Measurements from ENCODE around the gene TMEM235.

DNA sequence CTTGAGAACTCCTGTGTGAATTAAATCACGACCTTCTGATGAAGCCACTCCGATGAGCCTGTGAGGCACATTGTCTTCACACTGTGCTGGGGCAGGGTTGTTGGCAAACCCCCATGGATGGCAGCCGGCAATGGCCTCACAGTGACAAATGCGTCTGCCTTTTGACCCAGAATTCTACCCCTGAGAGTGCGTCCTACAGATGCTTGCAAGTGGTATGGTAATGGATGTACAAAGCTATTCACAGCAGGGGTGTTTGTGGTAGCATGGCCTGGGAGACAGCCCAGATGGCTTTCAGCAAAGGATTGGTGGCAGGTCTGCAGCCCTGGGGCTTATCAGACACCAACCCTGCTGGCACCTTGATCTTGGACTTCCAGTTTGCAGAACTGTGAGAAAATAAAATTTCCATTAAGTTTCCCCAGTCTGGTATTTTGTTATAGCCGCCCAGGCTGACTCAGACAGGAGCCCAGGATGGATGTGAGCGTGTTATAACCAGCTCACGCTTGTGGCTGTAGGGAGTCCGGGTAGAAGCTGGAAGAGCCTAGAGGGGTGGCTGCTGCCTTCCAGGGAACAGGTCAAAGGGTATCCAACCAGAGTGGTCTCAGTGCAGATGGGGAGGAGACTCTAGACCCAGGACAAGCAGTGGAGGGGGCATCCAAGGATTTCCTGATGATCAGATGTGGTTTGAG, 34.1 kb upstream of the TMEM235 start:
- TF ChIP-seq, protein P1, sequence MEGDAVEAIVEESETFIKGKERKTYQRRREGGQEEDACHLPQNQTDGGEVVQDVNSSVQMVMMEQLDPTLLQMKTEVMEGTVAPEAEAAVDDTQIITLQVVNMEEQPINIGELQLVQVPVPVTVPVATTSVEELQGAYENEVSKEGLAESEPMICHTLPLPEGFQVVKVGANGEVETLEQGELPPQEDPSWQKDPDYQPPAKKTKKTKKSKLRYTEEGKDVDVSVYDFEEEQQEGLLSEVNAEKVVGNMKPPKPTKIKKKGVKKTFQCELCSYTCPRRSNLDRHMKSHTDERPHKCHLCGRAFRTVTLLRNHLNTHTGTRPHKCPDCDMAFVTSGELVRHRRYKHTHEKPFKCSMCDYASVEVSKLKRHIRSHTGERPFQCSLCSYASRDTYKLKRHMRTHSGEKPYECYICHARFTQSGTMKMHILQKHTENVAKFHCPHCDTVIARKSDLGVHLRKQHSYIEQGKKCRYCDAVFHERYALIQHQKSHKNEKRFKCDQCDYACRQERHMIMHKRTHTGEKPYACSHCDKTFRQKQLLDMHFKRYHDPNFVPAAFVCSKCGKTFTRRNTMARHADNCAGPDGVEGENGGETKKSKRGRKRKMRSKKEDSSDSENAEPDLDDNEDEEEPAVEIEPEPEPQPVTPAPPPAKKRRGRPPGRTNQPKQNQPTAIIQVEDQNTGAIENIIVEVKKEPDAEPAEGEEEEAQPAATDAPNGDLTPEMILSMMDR (tag by site-specific recombination; IDR thresholded peaks at IDR 0.05), result no peak
- TF ChIP-seq OVOL3 (tag by site-specific recombination; IDR thresholded peaks at IDR 0.05) (no peak), ZFP37 (tag by site-specific recombination; IDR thresholded peaks at IDR 0.05) (no peak), ZNF416 (tag by site-specific recombination; IDR thresholded peaks at IDR 0.05) (no peak), REPIN1 (tag by site-specific recombination; IDR thresholded peaks at IDR 0.05; ENCODE audit: low read depth) (no peak), ZNF843 (tag by site-specific recombination; IDR thresholded peaks at IDR 0.05) (no peak)
- TF ChIP-seq, protein P2, sequence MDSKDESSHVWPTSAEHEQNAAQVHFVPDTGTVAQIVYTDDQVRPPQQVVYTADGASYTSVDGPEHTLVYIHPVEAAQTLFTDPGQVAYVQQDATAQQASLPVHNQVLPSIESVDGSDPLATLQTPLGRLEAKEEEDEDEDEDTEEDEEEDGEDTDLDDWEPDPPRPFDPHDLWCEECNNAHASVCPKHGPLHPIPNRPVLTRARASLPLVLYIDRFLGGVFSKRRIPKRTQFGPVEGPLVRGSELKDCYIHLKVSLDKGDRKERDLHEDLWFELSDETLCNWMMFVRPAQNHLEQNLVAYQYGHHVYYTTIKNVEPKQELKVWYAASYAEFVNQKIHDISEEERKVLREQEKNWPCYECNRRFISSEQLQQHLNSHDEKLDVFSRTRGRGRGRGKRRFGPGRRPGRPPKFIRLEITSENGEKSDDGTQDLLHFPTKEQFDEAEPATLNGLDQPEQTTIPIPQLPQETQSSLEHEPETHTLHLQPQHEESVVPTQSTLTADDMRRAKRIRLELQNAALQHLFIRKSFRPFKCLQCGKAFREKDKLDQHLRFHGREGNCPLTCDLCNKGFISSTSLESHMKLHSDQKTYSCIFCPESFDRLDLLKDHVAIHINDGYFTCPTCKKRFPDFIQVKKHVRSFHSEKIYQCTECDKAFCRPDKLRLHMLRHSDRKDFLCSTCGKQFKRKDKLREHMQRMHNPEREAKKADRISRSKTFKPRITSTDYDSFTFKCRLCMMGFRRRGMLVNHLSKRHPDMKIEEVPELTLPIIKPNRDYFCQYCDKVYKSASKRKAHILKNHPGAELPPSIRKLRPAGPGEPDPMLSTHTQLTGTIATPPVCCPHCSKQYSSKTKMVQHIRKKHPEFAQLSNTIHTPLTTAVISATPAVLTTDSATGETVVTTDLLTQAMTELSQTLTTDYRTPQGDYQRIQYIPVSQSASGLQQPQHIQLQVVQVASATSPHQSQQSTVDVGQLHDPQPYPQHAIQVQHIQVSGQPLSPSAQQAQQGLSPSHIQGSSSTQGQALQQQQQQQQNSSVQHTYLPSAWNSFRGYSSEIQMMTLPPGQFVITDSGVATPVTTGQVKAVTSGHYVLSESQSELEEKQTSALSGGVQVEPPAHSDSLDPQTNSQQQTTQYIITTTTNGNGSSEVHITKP (tag by site-specific recombination; IDR thresholded peaks at IDR 0.05), result no peak

All from HEK293 (cell line).